ENCODE results near the gene TMTC2.

Gene TMTC2

GRCh38 chr12:82686168-82687020 lies at the start of gene TMTC2:
Gene TMTC2, plus strand, starts transcription at chr12:82686906.
- peak; percentile 93 for DNase-seq

DNA sequence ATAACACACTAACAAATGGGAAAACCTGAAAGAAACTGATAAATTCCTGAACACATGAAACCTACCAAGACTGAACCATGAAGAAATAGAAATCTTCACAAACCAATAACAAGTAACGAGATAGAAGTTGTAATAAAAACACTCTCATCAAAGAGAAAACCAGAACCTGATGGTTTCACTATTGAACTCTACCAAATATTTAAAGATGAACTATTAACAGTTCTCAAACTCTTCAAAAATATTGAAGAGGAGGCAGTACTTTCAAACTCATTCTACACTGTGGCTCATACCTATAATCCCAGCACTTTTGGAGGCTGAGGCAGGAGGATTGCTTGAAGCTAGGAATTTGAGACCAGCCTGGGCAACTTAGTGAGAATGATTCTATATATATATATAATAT lies 48.4 kb upstream of the TMTC2 start:
- DNase-seq = no peak

GRCh38 chr12:82644896-82645295 lies 41.8 kb upstream of the TMTC2 start:
- no peak for DNase-seq

DNA sequence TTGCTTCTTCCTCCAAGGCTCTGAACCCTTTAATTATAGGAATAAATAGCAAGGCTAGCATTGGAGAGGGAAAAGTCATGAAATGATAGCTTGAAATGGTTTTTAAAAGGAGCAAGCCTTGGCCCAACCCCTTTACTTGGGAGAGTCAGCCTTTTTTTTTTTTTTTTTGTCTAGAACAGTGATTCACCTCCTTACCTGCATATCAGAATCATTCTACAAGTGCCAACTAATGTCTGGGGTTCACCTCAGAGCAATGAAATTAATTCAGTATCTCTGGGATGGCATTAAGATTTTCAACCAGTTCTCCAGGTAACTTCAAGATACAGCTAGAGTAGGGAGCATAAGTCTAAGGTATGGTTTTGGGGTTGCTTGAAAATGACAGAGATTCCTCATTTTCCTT lies 41.3 kb upstream of the TMTC2 start:
- DNase-seq = no peak

DNA sequence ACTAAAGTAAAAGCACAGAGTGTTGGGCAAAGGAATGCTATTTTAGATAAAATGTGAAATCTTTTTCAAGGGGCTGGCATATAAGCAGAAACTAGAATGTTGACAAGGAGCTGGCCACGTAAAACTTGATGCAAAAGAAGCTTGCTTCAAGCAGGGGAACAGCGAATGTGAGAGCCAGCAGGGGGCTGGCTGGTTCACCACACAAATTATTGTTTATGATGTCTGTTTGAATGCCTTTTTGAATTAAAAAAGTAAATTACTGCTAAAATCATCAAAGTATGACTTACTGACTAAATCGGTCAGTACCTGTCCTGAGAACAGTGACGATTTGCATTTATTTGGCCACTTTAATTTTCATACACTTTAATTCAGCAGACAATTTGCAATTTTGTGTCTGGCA lies 38.9 kb upstream of the TMTC2 start:
- no peak for DNase-seq

DNA sequence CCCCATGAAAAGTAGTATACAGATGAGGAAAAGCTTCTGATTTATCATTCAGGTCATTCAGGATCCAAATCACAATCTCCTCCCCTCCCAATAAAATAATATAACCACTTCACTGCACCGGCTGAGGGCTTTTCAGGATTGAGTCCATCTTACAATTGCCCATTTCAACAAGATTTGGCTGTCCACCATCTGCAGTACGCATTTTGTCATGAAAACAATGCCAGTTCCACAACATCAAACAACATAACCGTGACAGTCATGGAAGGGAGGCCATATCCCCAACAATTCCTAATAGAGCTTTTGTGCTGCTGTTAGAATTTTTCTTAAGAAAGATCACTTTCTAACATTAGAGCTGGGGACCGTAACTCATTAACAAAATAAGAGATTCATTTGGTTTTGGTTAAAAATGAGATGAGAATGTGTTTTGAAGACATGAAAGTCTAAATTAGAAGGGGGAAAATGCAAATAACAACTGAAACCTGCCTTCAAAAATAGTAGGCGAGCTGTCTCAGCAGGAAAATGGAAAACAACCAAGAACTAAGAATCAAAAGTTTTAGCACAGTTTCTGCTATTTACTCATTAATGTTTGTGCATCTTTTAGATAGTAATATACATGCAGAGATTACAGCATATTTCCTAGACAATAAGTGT lies 38.3 kb upstream of the TMTC2 start:
- DNase-seq = no peak

- peak; percentile 35 for DNase-seq
Measured at GRCh38 chr12:82650627-82651337, 35.9 kb upstream of the TMTC2 start.

GRCh38 chr12:82651489-82651888 lies 35.2 kb upstream of the TMTC2 start:
- no peak for DNase-seq

- DNase-seq = no peak
Measured at GRCh38 chr12:82652071-82652470, 34.6 kb upstream of the TMTC2 start.

- no peak for DNase-seq
Measured at GRCh38 chr12:82655751-82656150, 31.0 kb upstream of the TMTC2 start.

DNA sequence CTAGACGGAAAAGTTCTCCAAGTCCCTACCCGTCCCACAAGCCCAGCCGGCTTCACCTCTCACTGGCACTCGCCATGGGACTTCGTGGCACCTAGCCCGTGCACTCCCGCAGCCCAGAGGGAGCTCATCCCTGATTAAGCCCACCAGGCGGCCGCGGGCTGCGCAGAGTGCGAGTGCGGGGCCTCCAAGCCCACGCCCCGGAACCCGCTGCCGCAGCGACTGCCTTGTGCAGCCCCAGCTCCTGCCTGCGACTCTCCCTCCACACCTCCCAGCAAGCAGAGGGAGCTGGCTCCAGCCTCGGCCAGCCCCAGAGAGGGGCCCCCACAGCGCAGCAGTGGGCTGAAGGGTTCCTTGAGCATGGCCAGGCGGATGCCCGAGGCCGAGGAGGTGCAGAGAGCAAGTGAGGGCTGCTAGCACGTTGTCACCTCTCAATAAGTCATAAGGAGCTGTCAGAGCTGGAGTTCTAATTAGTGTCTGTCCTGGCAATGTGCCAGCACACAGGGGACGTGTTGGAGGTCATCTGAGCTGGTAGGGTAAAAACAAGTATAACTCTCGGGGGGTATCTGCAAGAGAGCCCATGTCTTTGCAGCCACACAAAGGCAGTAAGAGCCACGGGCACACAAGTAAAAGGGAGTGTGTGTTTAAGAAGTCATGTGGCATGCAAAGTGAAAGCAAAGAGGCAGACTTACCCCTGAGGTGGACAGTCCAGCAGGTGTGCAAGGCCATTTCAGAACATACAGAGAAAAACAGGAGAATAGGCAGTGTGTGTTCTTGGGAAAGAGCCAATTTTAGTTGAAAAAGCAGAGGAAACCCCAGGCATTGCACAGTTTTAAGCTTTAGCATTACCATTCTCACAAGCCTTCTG lies 27.1 kb upstream of the TMTC2 start:
- DNase-seq = no peak

GRCh38 chr12:82660541-82661325 lies 26.0 kb upstream of the TMTC2 start:
- DNase-seq = no peak

- DNase-seq = no peak
Measured at GRCh38 chr12:82663893-82664292, 22.8 kb upstream of the TMTC2 start.

DNA sequence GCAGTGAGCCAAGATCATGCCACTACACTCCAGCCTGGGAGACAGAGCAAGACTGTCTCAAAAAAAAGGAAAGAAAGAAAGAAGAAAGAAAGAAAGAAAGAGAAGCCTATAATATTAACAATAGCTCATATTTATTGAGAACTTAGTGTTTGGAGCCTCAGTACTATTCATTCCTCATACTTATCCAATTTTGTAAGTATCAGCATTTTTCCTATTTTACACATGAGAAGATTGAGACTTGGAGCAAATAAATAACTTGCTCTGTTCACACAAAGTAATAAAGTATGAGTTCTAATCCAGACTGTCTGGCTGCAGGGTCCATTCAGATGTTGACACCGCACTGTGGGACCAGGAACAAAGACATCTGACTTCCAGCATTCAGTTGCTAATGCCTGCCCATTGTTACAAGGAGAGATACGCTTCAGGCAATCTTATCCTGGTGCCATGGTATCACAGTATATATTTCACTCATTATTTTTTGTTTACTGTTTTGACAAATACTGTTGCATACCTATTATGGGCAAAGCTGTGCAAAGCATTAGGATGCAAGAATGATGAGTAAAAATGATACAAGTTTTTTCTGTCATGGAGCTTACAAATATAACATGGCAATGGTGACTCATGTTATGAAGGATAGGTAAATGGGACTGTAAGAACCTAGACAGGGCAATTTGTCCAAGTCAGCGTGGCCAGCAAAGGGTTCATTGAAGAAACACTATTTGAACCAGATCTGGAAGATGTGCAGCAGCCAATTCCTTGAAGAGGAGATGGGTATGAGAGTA lies 21.4 kb upstream of the TMTC2 start:
- no peak for DNase-seq

DNA sequence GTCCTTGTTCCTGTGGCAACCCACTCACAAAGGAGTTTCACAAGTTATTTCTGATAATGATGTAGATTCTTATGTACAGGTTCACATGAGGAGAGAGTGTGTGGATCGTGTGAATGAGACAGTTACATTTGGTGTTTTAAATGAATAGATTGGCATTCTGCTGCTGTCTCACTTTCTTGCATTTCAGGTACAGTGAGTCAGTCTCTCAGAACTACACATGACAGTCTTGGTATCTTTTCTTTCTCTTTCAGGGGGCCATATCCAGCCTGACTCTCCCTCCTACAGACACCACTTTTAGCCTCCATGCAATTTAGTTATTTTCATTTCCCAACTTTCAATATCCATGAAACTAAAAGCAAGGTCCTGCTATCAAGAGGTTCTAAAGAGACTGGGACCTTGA lies 19.9 kb upstream of the TMTC2 start:
- no peak for DNase-seq

GRCh38 chr12:82671673-82672195 lies 15.0 kb upstream of the TMTC2 start:
- DNase-seq = no peak

- DNase-seq = no peak
Measured at GRCh38 chr12:82672811-82673495, 13.8 kb upstream of the TMTC2 start.

DNA sequence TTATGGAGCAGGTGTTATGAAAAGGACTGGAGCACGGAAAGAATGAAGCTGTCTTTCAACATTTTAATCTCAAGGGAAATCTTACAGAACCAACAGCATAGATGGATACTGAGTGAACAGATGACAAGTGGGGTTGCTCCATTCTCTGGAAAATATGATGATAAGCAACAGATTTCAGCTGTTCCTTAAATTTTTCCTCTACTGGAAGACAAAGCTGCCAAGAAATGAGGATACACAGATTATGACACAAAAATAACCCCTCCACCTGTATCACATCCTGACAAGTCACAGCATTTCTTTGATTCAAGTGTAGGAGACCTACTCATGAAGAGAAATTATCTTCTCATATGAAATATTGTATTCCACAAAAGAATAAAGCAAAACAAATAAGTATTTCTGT lies 13.0 kb upstream of the TMTC2 start:
- DNase-seq = no peak

- no peak for DNase-seq
Measured at GRCh38 chr12:82675246-82675645, 11.5 kb upstream of the TMTC2 start.

GRCh38 chr12:82682326-82682725 lies 4.4 kb upstream of the TMTC2 start:
- no peak for DNase-seq

Measured in CD4-positive, alpha-beta T cell treated with Interleukin-17A for 1 hour (primary cell).